ENCODE data around the gene SPEF1. TPM values are rescaled to one million over a fixed set of nuclear protein-coding genes. Genes with fewer than 3 reads are reported as not detected.

The SPEF1 gene
- total and polyA plus RNA-seq, 8 donors: 0.20 to 1.7 (median 0.53) TPM

- no peaks in the 10 kb centered on the region for H3K9me3 ChIP-seq
- no peak for DNase-seq
- intact Hi-C loops (cut with DNase I): no loop called here
- no peak for FAIRE-seq
- H3K27me3 ChIP-seq: no peaks in the 10 kb centered on the region
- 85 to 92% methylated on average over 3 of the region's 3 CpGs for WGBS, 2 donors
- ATAC-seq: no peak
- TF ChIP-seq CTCF (IDR thresholded peaks at IDR 0.05): no peak
- H3K36me3 ChIP-seq: no peaks in the 10 kb centered on the region
- H3K4me3 ChIP-seq: no peak overlapping the region
- H3K27ac ChIP-seq: peak overlapping the region; percentile 51 to 96 (median 86)
- H3K4me1 ChIP-seq: peaks cover 39 to 63% (median 51%) of the 10 kb centered on the region in 3 donors
Observed at GRCh38 chr20:3808544-3808943, 27.3 kb upstream of the SPEF1 start.

DNA sequence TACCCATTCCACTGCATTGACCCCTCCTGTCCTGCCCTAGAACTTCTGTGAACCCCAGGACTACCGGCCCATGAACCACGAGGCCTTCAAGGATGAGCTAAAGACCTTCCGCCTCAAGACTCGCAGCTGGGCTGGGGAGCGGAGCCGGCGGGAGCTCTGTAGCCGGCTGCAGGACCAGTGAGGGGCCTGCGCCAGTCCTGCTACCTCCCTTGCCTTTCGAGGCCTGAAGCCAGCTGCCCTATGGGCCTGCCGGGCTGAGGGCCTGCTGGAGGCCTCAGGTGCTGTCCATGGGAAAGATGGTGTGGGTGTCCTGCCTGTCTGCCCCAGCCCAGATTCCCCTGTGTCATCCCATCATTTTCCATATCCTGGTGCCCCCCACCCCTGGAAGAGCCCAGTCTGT is 23.5 kb upstream of the SPEF1 start:
- no peaks in the 10 kb centered on the region for H3K9me3 ChIP-seq
- no peak for DNase-seq
- ATAC-seq: no peak
- FAIRE-seq: no peak
- TF ChIP-seq CTCF (IDR thresholded peaks at IDR 0.05): no peak
- H3K36me3 ChIP-seq: no peaks in the 10 kb centered on the region
- H3K27ac ChIP-seq: no peak overlapping the region
- H3K4me3 ChIP-seq: no peak overlapping the region
- H3K27me3 ChIP-seq: no peaks in the 10 kb centered on the region
- intact Hi-C loops (cut with DNase I): no loop called here
- peaks cover 23 to 33% (median 32%) of the 10 kb centered on the region in 3 donors for H3K4me1 ChIP-seq
- WGBS, 2 donors: 94 to 95% methylated on average over 11 of the region's 11 CpGs

GRCh38 chr20:3804254-3804751 is 23.1 kb upstream of the SPEF1 start:
- ATAC-seq: no peak
- Histone ChIP-seq H3K27ac (no peak overlapping the region), H3K9me3 (no peaks in the 10 kb centered on the region), H3K4me1 (peaks cover 23 to 32% (median 30%) of the 10 kb centered on the region in 3 donors), H3K4me3 (no peak overlapping the region), H3K27me3 (no peaks in the 10 kb centered on the region), H3K36me3 (no peaks in the 10 kb centered on the region)
- no peak for FAIRE-seq
- no peak for DNase-seq
- TF ChIP-seq CTCF (IDR thresholded peaks at IDR 0.05): no peak
- 88 to 89% methylated on average over 11 of the region's 11 CpGs for WGBS, 2 donors
- intact Hi-C loops (cut with DNase I): no loop called here

DNA sequence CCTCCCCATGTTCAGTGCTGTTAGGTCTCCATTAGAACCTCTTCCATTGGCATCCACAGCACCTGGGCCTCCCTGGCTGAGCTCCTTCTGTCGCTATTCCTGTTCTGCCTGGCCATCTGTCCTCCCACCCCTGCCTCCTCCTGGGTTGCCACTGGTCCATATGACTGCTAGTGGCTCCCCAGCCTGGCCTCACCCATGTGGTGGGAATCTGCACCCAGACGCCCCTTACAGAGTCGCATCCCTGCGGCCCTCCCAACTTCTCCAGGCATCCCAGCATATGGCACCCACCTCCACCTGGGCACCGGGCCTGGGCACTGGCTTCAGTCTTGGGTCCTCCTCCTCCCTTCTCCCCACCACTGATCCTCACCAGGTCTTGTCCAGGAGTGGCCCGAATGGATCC is 22.6 kb upstream of the SPEF1 start:
- 88 to 94% methylated on average over 6 of the region's 6 CpGs for WGBS, 2 donors

More for the DNA sequence above, 22.6 kb upstream of the SPEF1 start:
- no peaks in the 10 kb centered on the region for H3K9me3 ChIP-seq
- H3K36me3 ChIP-seq: no peaks in the 10 kb centered on the region
- no peak for DNase-seq
- no peak overlapping the region for H3K27ac ChIP-seq
- H3K4me1 ChIP-seq: peaks cover 23 to 32% (median 30%) of the 10 kb centered on the region in 3 donors
- no peak for FAIRE-seq
- no peak overlapping the region for H3K4me3 ChIP-seq
- TF ChIP-seq CTCF (IDR thresholded peaks at IDR 0.05): no peak
- no peaks in the 10 kb centered on the region for H3K27me3 ChIP-seq
- no peak for ATAC-seq
- intact Hi-C loops (cut with DNase I): no loop called here
